Ishikawa (cell line): Measurements from ENCODE around the gene PRPF6.

ENCODE experiments used
- REST ChIP-seq: IDR thresholded peaks from 2 replicates; pipeline ENCODE4 v1.6.1; 2012; ENCODE audit warnings: low read depth, mild to moderate bottlenecking
- USF1 ChIP-seq: IDR thresholded peaks from 2 replicates; pipeline ENCODE4 v1.6.1; 2012

GRCh38 chr20:63980806-63981728 lies at the start of gene PRPF6:
- TF ChIP-seq USF1 (0 out of 2 replicates have a peak, but pooled peaks have one; percentile 21), REST (no peak)
